T1000 (cell line): Measurements from ENCODE around the gene PTOV1.
A peak's percentile ranks its signal among the peaks of the same experiment; 100 is the strongest.

Source experiments
- DNase-seq: peaks from one replicate; lab custom pipeline; 2025; ENCODE audit warnings: mixed read lengths; lab: John Stamatoyannopoulos, UW

Gene PTOV1

GRCh38 chr19:49859682-49860335 is 8.8 kb downstream of the PTOV1 start:
- DNase-seq = no peak

DNA sequence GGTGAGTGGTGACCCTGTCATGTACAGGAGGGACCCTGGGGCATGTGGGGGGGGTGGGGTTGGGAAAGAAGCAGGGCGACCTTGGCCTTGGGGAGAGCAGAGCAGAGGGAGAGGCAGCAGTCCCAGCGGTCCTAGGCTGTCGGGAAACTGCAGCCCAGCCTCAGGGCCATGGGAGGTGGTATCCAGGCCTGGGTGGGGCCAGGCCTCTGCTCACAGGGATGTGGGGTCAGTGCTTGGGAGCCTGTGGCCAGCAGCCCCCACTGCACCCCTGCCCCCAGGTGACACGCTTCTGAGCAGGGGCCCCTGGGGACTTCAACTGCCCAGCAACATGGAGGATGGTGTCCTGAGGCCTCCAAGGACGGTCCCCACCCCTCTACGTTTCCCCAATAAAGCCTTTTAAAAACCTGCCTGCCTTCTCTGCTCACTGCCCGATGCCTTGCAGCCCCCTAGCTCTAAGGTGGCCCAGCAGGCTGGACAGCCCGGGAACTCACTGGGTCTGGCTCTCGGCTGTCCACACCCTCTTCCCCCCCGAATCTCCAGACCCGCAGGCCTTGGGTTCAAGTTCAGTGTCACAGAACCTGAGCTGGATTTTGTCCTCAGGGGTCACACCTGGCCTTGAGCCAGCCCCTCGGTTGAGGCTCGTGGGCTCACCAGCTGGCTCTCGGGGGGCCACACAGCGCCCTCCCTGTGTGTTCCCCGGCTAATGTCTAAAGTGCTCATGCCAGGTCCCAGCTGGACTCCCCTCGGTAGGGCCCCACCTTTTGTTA is 9.6 kb downstream of the PTOV1 start:
- no peak for DNase-seq

DNA sequence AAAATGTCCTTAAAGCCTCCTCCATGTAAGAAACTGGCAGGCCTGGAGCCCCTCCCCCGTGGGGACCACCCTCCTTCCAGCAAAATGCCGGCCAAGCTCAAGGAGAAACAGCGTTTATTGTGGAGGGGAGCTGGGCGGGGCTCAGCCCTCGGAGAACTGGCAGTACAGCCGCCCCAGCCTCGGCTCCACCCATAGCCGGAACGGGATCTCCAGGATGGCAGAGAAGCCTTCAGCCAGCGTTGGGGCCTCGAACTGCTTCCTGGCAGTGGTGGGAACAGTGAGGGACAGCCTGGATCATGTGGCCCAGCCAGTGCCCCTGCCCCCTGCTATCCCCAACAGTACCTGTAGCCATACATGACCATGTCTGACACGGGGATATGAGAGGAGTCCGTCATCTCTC is 10.1 kb downstream of the PTOV1 start:
- DNase-seq = no peak

DNA sequence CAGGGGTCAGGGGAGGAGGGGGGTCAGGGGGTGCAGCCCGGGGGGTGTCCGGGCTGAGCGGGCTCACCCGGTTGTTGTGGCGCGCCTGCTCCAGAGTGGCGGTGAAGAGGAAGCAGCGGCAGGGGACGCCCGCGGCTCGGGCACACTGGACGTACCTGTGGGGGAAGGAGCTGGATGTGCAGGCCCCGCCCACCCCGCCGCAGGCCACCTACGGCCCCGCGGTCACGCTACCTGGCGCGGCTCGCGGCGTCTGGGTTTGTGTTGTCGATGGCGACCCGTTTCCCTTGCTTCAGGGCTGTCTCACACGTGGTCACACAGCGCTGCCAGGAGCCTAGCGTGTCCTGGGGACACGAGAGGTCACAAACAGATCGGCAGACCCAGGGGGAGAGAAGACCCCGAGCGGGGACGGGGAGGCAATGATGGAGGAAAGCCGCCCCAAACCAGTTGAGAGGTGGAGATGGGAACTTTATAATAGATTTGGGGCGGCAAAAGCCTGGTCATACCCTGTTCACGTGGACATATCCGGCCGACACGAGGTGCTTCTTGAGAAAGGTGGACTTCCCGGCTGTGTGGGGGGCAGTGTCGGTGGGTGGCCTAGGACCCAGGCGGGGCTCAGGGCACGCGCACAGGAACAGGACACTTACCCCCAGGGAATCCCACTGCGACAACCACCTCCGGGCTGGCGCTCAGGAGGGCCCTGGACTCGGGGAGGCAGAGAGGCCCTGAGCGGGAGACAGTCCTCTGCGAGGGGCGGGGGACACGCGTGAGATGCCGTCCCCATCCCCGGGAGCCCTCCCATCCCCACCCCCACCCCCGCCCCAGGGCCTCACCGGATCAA is 10.8 kb downstream of the PTOV1 start:
- DNase-seq = no peak

- DNase-seq = no peak
Observed at GRCh38 chr19:49862391-49863253, 11.7 kb downstream of the PTOV1 start.

DNA sequence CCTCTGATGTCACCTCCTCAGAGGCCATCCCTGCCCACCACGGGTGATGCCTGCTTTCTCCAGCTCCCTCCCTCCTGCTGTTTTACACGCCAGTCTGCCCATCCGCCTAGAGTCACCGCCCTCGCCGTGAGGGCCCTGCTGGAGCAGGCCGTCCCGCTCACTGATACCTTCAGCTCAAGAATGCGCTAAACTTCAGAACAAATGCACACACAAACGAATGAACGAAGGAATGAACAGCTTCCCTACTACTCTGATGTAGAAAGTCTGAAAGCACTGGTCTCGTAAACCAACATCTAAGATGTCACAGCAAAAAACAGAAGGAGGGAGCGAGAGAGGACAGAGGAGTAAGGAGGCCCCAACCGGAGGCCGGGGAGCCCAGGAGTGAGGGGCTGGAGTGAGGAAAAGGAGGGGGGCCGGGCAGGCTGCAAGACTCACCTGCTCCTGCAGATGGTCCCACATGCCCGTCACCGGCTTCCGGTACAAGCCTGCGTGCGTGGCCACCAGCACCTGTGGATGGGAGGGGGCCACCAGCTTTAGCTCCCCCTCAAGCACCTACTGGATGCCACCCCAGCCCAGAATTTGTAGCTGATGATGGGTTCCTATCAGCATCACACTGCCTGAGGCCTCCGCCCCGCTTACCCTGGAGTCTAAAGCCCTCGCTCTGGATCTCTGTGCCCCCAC is 12.4 kb downstream of the PTOV1 start:
- DNase-seq = no peak

- no peak for DNase-seq
Observed at GRCh38 chr19:49863935-49864320, 13.0 kb downstream of the PTOV1 start.

- DNase-seq = no peak
Observed at GRCh38 chr19:49864890-49865289, 13.9 kb downstream of the PTOV1 start.

DNA sequence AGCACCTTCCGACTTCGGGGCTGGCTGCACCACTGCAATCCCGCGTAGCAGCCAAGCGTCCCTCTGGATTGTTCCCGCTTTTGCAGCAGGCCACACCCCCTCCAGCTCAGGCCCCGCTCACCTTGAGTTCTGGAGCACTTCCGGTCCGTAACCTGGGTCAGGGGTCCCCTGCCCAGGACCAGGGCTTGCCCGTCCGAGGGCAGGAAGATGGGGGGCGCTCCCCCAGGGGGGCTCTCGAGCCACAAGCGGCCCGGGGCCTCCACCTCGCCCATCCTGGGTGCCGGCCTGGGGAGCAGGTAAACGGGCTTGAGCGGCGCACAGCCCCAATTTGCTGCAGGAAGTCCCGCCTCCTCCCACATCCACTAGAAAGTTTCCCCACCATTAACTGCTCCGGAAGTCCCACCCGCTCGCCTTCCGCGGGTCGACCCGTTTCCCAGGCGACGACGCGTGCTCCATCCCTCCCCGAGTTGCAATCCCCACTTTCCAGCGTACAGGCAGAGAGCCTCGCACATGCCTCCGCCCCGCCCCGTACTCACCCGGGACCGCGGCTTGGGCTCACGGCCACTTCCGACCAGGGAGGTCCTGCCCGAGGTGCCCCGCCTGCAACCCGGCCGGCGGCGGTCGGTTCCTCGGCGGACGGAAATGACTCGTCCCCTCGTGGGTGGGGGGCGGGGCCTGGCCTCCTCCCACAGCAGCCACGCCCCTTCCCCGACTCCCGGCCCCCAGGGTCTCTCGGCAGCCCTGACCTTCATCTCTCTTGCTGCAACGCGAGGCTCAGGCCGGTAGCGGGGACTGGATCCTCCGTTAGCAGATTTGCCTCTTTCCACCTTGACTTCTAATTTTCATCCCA is 16.2 kb downstream of the PTOV1 start, which contains the start of gene PNKP:
Gene PNKP (minus strand): TSS at position 644 of the 850 bp plus-strand sequence. CDS start 372 bp downstream, at position 272.
- peak; percentile 96 for DNase-seq

- no peak for DNase-seq
Observed at GRCh38 chr19:49869009-49869483, 18.1 kb downstream of the PTOV1 start.

DNA sequence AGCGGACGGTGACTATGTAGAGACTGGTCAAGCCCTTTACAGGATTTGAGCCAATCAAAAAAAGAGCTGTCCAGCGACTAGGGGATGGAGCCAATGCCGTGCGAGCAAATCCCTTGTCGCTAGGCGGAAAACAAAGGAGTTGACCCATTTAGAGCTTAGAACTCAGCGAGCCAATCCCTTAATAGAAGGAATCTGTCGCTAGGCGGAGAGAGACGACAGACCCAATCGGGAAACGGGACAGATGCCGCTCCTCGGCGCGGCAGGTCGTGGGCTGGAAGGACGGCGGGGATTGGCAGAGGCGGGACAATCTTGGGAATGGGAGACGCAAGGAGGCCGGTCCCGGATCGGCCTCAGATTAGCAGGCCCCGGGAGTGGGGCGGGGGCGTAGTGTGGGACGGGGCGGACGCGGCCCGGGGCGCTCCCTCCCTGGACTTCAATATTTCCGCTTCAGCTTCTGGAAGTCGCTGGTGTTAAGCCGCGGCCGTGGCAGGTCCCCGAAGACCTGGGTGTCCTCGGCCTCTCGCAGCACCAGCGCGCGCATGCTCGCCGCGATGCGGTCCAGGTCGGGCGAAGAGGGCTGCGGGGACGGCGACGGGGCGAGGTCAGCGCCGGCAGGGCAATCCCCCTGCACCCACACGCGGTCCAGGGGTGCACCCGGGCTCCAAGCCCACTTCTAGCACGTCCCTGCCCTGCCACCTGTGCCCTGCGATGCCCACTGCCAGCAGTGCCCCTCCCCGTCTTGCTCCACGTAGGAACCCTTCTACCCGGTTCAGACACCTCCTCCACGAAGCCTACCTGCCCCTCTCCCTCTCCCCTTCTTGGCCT is 18.7 kb downstream of the PTOV1 start:
- peak; percentile 97 for DNase-seq

GRCh38 chr19:49870309-49870901 is 19.4 kb downstream of the PTOV1 start:
- no peak for DNase-seq

DNA sequence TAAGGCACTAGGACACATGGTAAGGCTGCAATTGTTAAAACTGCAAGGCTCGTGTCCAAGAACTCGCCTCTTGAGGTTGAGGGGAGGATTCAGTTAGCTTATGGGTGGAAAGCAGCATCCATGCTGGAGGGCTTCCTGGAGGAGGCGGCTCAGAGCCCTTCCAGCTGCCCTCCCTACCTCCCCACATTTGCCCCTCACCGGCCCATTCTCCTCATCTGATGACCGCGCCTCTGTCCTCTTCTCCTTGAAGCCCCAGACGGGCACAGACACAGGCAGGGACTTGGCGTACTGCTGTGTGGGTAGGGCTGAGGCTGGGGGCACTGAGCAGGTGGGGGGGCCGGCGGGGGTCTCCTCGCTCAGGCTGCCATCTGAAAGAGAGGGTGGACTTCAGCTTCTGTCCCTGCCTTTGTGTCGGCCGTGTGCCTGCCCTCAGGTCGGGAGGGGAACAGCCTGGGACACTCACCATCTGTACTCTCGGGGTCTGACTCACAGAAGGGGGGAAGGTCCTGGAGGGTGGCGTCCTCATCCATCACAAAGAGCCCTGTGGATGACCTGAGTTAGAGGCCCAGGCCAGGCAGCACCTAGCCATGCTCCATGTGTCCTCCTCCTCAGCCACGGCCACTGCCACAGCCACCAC is 20.5 kb downstream of the PTOV1 start:
- no peak for DNase-seq

DNA sequence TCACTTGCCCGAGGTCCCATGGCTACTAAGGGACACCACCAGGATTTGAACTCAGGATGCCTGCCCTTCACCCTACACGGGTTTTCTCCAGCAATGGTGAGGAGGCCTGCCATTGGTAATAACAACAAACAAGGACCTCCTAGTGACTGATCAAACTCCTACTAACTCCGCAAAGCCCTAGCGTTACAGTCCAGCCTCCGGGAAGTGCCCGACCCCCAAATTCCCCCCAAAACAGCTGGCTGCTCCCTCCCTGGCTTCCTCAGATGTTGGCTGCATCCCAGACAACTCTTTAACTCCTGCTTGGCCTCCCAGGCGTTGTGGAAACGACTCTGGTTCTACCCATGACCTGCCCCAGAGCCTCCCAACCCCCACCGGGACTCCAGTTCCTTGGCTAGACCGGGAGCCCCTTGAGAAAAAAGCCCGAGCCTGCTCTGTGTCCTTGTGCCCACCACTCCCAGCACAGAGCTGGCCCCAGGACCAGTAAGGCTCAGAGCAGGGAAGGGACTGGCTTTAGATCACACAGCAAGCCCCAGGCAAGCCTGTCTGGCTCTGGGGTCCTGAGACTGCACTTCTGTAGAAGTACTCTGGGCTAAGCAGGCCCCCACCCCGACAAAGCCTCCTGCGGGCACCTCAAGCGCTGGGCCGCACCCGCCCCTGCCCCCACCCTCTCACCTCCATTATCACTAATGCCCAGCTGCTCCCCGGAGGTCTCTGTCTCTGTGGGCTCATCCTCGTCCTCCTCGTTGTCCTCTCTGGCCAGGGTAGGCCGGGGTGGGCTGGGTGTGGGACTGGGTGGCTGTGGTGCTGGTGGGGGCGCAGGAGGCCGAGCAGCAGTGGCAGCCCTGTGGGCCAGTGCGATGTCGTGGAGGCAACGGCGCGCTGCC is 21.5 kb downstream of the PTOV1 start:
- no peak for DNase-seq

- no peak for DNase-seq
Observed at GRCh38 chr19:49873129-49873521, 22.2 kb downstream of the PTOV1 start.

DNA sequence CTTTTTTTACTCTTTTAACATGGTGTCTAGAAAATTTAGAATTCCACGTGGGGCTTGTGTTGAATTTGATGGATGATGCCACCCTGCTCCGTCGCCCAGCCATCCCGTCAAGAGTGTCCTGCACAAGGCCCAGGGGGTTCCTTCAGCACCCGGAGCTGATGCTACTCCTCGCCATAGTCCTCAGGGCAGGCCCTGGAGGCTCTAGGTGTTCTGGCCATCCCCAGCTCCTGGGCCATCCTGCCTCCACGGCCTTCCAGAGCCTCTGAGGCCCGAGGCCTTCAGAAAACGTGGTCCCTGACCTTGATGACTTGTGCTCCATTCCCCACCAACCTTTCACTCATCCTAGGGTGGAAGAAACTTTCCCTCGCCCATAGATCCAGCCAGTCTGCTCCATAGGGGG is 22.9 kb downstream of the PTOV1 start:
- DNase-seq = no peak

GRCh38 chr19:49874503-49875157 is 23.7 kb downstream of the PTOV1 start:
- no peak for DNase-seq
